ENCODE results near the gene RAD54L2. TPM values are rescaled to one million over a fixed set of nuclear protein-coding genes. Genes with fewer than 3 reads are reported as not detected.
A peak's percentile ranks its signal among the peaks of the same experiment; 100 is the strongest.

The RAD54L2 gene
- total RNA-seq, 1 experiment from 2014 or later, result 18.9 TPM

DNA sequence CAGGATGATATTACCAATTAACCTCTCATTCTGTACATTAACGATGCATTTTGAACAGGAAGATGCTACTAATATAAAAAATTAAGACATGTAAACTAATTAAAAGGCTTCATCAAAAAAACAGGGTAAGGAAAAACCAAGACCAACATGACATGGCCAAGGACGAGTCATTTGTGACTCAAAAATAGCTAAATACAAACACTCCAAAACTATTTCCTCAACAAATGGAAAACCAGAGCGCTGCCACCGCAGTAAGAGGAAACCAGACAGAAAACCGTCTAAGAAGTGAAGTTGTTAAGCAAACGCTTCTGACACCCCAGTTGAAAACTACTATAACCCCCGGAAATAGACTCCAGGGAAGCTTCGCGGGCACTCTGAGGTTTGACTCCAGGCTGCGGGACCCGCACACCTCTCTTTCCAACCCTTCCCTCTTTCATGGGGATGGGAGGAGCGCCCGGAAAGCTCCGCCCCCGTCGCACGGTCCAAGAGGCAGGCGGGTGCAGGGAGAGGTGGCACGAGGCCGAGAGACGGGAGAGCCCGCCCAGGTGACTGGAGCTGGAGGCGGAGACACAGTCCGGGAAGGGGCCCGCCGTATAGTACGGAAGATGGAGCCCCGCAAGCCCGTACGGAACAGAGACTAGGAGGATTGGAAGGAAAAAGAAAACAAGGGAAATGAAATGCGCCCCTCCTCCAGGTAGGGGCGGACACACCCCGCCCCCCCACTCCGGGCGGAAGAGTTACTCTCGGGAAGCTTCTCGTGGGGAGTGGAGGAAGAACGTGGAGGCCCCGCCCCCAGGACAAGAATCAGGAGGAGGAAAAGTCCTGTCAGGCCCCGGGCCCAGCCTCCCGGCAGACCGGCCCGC, 39.4 kb upstream of the RAD54L2 start:
- TF ChIP-seq SIN3A (IDR thresholded peaks at IDR 0.05; ENCODE audit: borderline replicate concordance, insufficient read depth, low read depth, low read length) (no peak), POLR2AphosphoS5 (IDR thresholded peaks at IDR 0.05; ENCODE audit: low read depth, low read length) (peak; percentile 77)
- intact Hi-C loops (cut with micrococcal nuclease; ENCODE audit: unreplicated experiment), result no loop called here
- Histone ChIP-seq H3K4me1 (ENCODE audit: control insufficient read depth, insufficient read depth, low read length) (0 out of 2 replicates have a peak, but pooled peaks cover 3% of the 10 kb centered on the region), H3K4me3 (ENCODE audit: low read depth in 2 of 2, low read length in 2 of 2) (peak overlapping the region; percentile 76 to 84), H3K27me3 (ENCODE audit: control insufficient read depth, insufficient read depth, low read length) (no peaks in the 10 kb centered on the region), H3K36me3 (ENCODE audit: control insufficient read depth, insufficient read depth, low read length) (no peaks in the 10 kb centered on the region; the same call in 1 of the 2 replicates), H3K9me3 (ENCODE audit: control insufficient read depth, insufficient read depth, low read depth, low read length) (no peaks in the 10 kb centered on the region), H3K27ac (ENCODE audit: low read length) (peak overlapping the region; percentile 61)
- no TSS peak for BruUV-seq (replicated peaks)
- POLR2A ChIA-PET, result interaction anchor here (0.7 to 1.0 kb wide), 3 partner anchors 39 to 242 kb away, joined by 3 to 7 read pairs (median 4); partner anchors contain the start of gene RAD54L2
- CTCF ChIA-PET, result interaction anchor here (0.7 to 4.3 kb wide), 3 partner anchors 39 to 183 kb away, joined by 4 to 26 read pairs (median 12); partner anchors contain the start of genes RAD54L2 and TEX264
- DNase-seq (ENCODE audit: low read depth, low spot score), result peak; percentile 69
- peak; percentile 90 for ATAC-seq
- in situ Hi-C loops (cut with HindIII; ENCODE audit: low pct_unique_long_range_greater_than_20kb, low sequenced_read_pairs), result no loop called here

DNA sequence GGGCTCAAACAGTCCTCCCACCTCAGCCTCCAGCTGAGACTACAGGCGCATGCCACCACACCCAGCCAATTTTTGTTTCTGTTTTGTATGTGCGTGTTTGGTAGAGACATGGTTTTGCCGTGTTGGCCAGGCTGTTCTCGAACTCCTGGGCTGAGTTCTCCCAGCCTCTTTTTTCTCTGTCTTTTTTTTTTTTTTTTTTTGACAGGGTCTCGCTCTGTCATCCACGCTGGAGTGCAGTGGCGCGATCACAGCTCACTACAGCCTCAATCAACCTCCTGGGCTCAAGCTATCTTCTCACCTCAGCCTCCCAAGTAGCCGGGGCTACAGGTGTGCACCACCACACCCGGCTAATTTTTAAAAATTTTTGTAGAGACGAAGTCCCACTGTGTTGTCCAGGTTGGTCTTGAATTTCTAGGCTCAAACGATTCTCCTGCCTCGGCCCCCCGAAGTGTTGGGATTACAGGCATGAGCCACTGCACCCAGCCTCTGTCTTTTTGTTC, 37.8 kb upstream of the RAD54L2 start:
- Histone ChIP-seq H3K4me3 (ENCODE audit: low read depth in 2 of 2, low read length in 2 of 2) (peak overlapping the region; percentile 59 to 76), H3K9me3 (ENCODE audit: control insufficient read depth, insufficient read depth, low read depth, low read length) (no peaks in the 10 kb centered on the region), H3K27ac (ENCODE audit: low read length) (peak overlapping the region; percentile 92), H3K27me3 (ENCODE audit: control insufficient read depth, insufficient read depth, low read length) (no peaks in the 10 kb centered on the region), H3K4me1 (ENCODE audit: control insufficient read depth, insufficient read depth, low read length) (0 out of 2 replicates have a peak, but pooled peaks cover 3% of the 10 kb centered on the region), H3K36me3 (ENCODE audit: control insufficient read depth, insufficient read depth, low read length) (no peaks in the 10 kb centered on the region; the same call in 1 of the 2 replicates)
- in situ Hi-C loops (cut with HindIII; ENCODE audit: low pct_unique_long_range_greater_than_20kb, low sequenced_read_pairs), result no loop called here
- TF ChIP-seq POLR2AphosphoS5 (IDR thresholded peaks at IDR 0.05; ENCODE audit: low read depth, low read length) (no peak), TCF7L2 (IDR thresholded peaks at IDR 0.05; ENCODE audit: low read depth, low read length) (no peak), SIN3A (IDR thresholded peaks at IDR 0.05; ENCODE audit: borderline replicate concordance, insufficient read depth, low read depth, low read length) (no peak)
- TF ChIP-seq, protein P1, sequence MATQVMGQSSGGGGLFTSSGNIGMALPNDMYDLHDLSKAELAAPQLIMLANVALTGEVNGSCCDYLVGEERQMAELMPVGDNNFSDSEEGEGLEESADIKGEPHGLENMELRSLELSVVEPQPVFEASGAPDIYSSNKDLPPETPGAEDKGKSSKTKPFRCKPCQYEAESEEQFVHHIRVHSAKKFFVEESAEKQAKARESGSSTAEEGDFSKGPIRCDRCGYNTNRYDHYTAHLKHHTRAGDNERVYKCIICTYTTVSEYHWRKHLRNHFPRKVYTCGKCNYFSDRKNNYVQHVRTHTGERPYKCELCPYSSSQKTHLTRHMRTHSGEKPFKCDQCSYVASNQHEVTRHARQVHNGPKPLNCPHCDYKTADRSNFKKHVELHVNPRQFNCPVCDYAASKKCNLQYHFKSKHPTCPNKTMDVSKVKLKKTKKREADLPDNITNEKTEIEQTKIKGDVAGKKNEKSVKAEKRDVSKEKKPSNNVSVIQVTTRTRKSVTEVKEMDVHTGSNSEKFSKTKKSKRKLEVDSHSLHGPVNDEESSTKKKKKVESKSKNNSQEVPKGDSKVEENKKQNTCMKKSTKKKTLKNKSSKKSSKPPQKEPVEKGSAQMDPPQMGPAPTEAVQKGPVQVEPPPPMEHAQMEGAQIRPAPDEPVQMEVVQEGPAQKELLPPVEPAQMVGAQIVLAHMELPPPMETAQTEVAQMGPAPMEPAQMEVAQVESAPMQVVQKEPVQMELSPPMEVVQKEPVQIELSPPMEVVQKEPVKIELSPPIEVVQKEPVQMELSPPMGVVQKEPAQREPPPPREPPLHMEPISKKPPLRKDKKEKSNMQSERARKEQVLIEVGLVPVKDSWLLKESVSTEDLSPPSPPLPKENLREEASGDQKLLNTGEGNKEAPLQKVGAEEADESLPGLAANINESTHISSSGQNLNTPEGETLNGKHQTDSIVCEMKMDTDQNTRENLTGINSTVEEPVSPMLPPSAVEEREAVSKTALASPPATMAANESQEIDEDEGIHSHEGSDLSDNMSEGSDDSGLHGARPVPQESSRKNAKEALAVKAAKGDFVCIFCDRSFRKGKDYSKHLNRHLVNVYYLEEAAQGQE (IDR thresholded peaks at IDR 0.05; ENCODE audit: insufficient read depth in 1 of 2, low read depth in 2 of 2, low read length in 1 of 2), result no peak
- TF ChIP-seq, protein P2, sequence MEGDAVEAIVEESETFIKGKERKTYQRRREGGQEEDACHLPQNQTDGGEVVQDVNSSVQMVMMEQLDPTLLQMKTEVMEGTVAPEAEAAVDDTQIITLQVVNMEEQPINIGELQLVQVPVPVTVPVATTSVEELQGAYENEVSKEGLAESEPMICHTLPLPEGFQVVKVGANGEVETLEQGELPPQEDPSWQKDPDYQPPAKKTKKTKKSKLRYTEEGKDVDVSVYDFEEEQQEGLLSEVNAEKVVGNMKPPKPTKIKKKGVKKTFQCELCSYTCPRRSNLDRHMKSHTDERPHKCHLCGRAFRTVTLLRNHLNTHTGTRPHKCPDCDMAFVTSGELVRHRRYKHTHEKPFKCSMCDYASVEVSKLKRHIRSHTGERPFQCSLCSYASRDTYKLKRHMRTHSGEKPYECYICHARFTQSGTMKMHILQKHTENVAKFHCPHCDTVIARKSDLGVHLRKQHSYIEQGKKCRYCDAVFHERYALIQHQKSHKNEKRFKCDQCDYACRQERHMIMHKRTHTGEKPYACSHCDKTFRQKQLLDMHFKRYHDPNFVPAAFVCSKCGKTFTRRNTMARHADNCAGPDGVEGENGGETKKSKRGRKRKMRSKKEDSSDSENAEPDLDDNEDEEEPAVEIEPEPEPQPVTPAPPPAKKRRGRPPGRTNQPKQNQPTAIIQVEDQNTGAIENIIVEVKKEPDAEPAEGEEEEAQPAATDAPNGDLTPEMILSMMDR (IDR thresholded peaks at IDR 0.05), result no peak
- intact Hi-C loops (cut with micrococcal nuclease; ENCODE audit: unreplicated experiment), result loop anchor here (2.0 to 5.0 kb wide), 3 partner anchors 137 to 182 kb away; no protein-coding TSS in a partner anchor
- no TSS peak for BruUV-seq (replicated peaks)
- ATAC-seq (no peak), DNase-seq (ENCODE audit: low read depth, low spot score) (no peak)
- CTCF ChIA-PET, result interaction anchor here (0.6 to 4.3 kb wide), 6 partner anchors 170 to 1055 kb away, joined by 3 to 26 read pairs (median 13); partner anchors contain the start of gene TEX264
- POLR2A ChIA-PET, result interaction anchor here (0.5 to 1.0 kb wide), 6 partner anchors 14 to 556 kb away, joined by 3 to 20 read pairs (median 11); partner anchors contain the start of gene RAD54L2

Measured in Panc1 (cell line).